Ureter (tissue), 1 donor: ENCODE measurements around the gene SPRR2D. TPM values are rescaled to one million over a fixed set of nuclear protein-coding genes. Genes with fewer than 3 reads are reported as not detected.
"Not testable (repeated sequence)": the region's sequence is repeated elsewhere in the genome, so short reads cannot be mapped to it uniquely, and the experiment has no call there.

ENCODE experiments used
- DNase-seq: peaks from one replicate; pipeline ENCODE4 v3.0.0-alpha.2; 2020; ENCODE audit warnings: low spot score
- total RNA-seq: library from RNA; stranded (reverse); gene quantifications from one replicate; pipeline ENCODE4 v1.2.4, GENCODE V29; 2023
- donor health status: DM: yes; HTN: yes; CAD: no.

SPRR2D gene
- total RNA-seq, 1 donor from 2014 or later, result not detected

- not testable (repeated sequence) for DNase-seq
Measured at GRCh38 chr1:153011235-153011758, 29.6 kb downstream of the SPRR2D start.

GRCh38 chr1:153001382-153001781, 39.5 kb downstream of the SPRR2D start, which contains the start of gene SPRR3:
TSS of gene SPRR3 (plus strand) at chr1:153001749. CDS start at chr1:153003021, 1,272 bp downstream.
- DNase-seq, result no peak

GRCh38 chr1:153000294-153000693, 40.6 kb downstream of the SPRR2D start:
- DNase-seq, result no peak

GRCh38 chr1:152999818-153000217, 41.1 kb downstream of the SPRR2D start:
- no peak for DNase-seq

- no peak for DNase-seq
Measured at GRCh38 chr1:152998476-152998875, 42.4 kb downstream of the SPRR2D start.

- DNase-seq, result no peak
Measured at GRCh38 chr1:152997901-152998300, 43.0 kb downstream of the SPRR2D start.

GRCh38 chr1:152996633-152997400, 44.1 kb downstream of the SPRR2D start:
- DNase-seq, result no peak

GRCh38 chr1:152995842-152996241, 45.1 kb downstream of the SPRR2D start:
- DNase-seq, result no peak

- DNase-seq, result no peak
Measured at GRCh38 chr1:152993186-152993585, 47.7 kb downstream of the SPRR2D start.

Other genes with a start within 250 kb of the SPRR2D start
- not detected for gene LCE1D, start 244.4 kb downstream of the SPRR2D start, total RNA-seq
- gene LCE1C, start 234.5 kb downstream of the SPRR2D start, total RNA-seq, result not detected
- gene LCE1B, start 229.1 kb downstream of the SPRR2D start, total RNA-seq, result not detected
- not detected for gene LCE1A, start 213.6 kb downstream of the SPRR2D start, total RNA-seq
- not detected for gene LCE6A, start 198.3 kb downstream of the SPRR2D start, total RNA-seq
- gene LCE7A, start 181.1 kb downstream of the SPRR2D start, total RNA-seq, result not detected
- not detected for gene SMCP, start 162.8 kb downstream of the SPRR2D start, total RNA-seq
- 43.4 TPM for gene IVL, start 132.6 kb downstream of the SPRR2D start, total RNA-seq
- not detected for gene SPRR5, start 93.9 kb downstream of the SPRR2D start, total RNA-seq
- gene SPRR4, start 70.5 kb downstream of the SPRR2D start, total RNA-seq, result not detected
- gene SPRR1A, start 57.0 kb downstream of the SPRR2D start, total RNA-seq, result 13.8 TPM
- 79.0 TPM for gene SPRR3, start 39.4 kb downstream of the SPRR2D start, total RNA-seq
- gene SPRR1B, start 9.9 kb downstream of the SPRR2D start, total RNA-seq, result 0.91 TPM
- 0.96 TPM for gene SPRR2A, start 16.4 kb upstream of the SPRR2D start, total RNA-seq
- gene SPRR2B, start 30.5 kb upstream of the SPRR2D start, total RNA-seq, result not detected
- gene SPRR2E, start 53.4 kb upstream of the SPRR2D start, total RNA-seq, result not detected
- not detected for gene SPRR2F, start 72.4 kb upstream of the SPRR2D start, total RNA-seq
- not detected for gene SPRR2G, start 109.8 kb upstream of the SPRR2D start, total RNA-seq
- gene LELP1, start 162.3 kb upstream of the SPRR2D start, total RNA-seq, result not detected
- gene PRR9, start 176.5 kb upstream of the SPRR2D start, total RNA-seq, result not detected
- not detected for gene LORICRIN, start 218.6 kb upstream of the SPRR2D start, total RNA-seq